OCI-LY3 (cell line): ENCODE measurements around the gene SLC43A1.

Source experiments
- H2AFZ ChIP-seq: fragments of 200-600, 300-600 bp; shearing (Covaris generic); 2 replicates; pipeline ENCODE4 v1.6.0; 2014; ENCODE audit warnings: antibody characterized with exemption, low read depth, low read length
- H3K27ac ChIP-seq: fragments of 200-600, 300-600 bp; sonication (generic); 2 replicates; pipeline ENCODE4 v1.5.1; 2014; ENCODE audit warnings: mild to moderate bottlenecking, low read length, moderate library complexity, mixed read lengths
- H3K27me3 ChIP-seq: fragments of 200-600, 300-600 bp; sonication (generic); 2 replicates; pipeline ENCODE4 v1.6.1; 2014; ENCODE audit warnings: low read depth, low read length, mixed read lengths
- H3K36me3 ChIP-seq: fragments of 200-600, 300-600 bp; sonication (generic); replicated peaks from 2 replicates; pipeline ENCODE3; 2014; ENCODE audit warnings: low read depth, low read length, mixed read lengths
- H3K4me1 ChIP-seq: fragments of 300-600, 200-600 bp; sonication (generic); 2 replicates; pipeline ENCODE4 v1.6.1; 2014; ENCODE audit warnings: low read length, mixed read lengths
- H3K4me2 ChIP-seq: fragments of 200-600, 300-600 bp; sonication (generic); 2 replicates; pipeline ENCODE4 v1.6.1; 2014; ENCODE audit warnings: low read length, mixed read lengths
- H3K4me3 ChIP-seq: fragments of 300-600, 200-600 bp; sonication (generic); 2 replicates; pipeline ENCODE4 v1.5.1; 2014; ENCODE audit warnings: antibody characterized with exemption, mild to moderate bottlenecking, low read length, moderate library complexity
- H3K79me2 ChIP-seq: fragments of 300-600, 200-600 bp; shearing (Covaris generic); 2 replicates; pipeline ENCODE4 v1.6.1; 2014; ENCODE audit warnings: mild to moderate bottlenecking, low read length, mixed read lengths
- H3K9ac ChIP-seq: fragments of 300-600, 200-600 bp; shearing (Covaris generic); 2 replicates; pipeline ENCODE4 v1.6.0; 2014; ENCODE audit warnings: mild to moderate bottlenecking, low read length, moderate library complexity
- H3K9me3 ChIP-seq: fragments of 200-600, 300-600 bp; shearing (Covaris generic); 2 replicates; pipeline ENCODE4 v1.6.1; 2014; ENCODE audit warnings: low read length, mixed read lengths; ENCODE audit not compliant: insufficient read depth
- H4K20me1 ChIP-seq: fragments of 200-600, 300-600 bp; sonication (generic); 2 replicates; pipeline ENCODE4 v1.6.1; 2016; ENCODE audit warnings: low read length, mixed read lengths; ENCODE audit not compliant: insufficient read depth
- CTCF ChIP-seq: fragments of 200-600, 300-600 bp; sonication (generic); IDR thresholded peaks from 2 replicates; pipeline ENCODE4 v1.5.1; 2014; ENCODE audit warnings: antibody characterized with exemption, low read length, low read depth
- EZH2phosphoT487 ChIP-seq: fragments of 200-600 bp; shearing (Covaris generic); IDR thresholded peaks from 2 replicates; pipeline ENCODE4 v1.6.1; 2018; ENCODE audit warnings: antibody characterized with exemption, mixed run types, low read depth

Gene SLC43A1

DNA sequence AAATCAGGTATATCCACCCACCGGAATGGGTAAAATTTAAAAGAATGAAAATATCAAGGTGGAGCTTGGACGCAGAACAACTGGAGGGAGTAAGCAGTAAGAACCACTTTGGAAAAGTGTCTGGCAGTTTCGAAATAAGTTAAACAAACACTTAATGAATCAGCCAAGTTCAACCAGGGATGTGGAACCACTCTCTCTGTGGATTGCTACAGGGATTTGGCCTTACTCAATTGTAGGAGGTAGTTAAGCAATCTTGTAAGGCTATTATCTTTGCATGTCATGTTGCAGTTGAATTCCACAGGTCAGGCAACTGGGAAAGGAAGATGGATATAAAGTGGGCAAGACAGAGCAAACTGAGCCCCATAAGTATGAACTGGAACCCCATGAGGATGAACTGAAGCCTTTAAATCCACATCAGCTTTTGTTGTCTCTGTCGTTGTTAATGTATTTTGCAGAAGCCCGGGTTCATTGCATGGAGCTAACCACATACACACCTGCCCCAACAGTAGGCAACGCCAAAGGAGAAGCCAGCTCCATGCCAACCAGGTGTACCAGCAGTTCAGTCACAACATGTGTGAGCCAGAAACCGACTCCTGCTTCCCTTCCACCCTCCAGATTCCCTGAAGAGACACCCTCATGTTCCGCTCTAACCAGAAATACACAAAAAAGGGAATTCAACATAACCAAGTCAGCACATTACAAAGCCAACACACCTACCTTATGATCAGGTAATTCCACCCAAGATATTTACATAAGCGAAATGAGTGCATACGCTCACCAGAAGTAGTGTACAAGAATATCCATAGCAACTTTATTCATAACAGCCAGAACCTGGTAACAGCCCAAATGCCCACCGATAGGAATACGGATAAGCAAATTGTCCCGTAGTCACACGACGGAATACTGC lies 80.6 kb downstream of the SLC43A1 start:
- H3K4me2 ChIP-seq = no peak overlapping the region
- H3K4me3 ChIP-seq = no peak overlapping the region

More for the DNA sequence above, 80.6 kb downstream of the SLC43A1 start:
- H2AFZ ChIP-seq = no peak overlapping the region
- no peaks in the 10 kb centered on the region for H3K79me2 ChIP-seq
- H3K36me3 ChIP-seq = no peaks in the 10 kb centered on the region
- H3K27me3 ChIP-seq = peaks cover 3% of the 10 kb centered on the region; the same call in 1 of the 2 replicates
- H3K27ac ChIP-seq = no peak overlapping the region
- TF ChIP-seq EZH2phosphoT487 (no peak), CTCF (no peak)
- peaks cover 12% of the 10 kb centered on the region; the same call in 1 of the 2 replicates for H3K4me1 ChIP-seq
- no peaks in the 10 kb centered on the region for H4K20me1 ChIP-seq
- H3K9me3 ChIP-seq = no peaks in the 10 kb centered on the region
- H3K9ac ChIP-seq = no peak overlapping the region
